Activated naive CD8-positive, alpha-beta T cell treated with anti-CD3 and anti-CD28 coated beads, Interleukin-2, amount 10 ng/mL, durations not matched to agents 7 days and 5 days (primary cell): Measurements from ENCODE around the gene ABHD14A. TPM values are rescaled to one million over a fixed set of nuclear protein-coding genes. Genes with fewer than 3 reads are reported as not detected.
A peak's percentile ranks its signal among the peaks of the same experiment; 100 is the strongest.

Experiments
- ATAC-seq: fragments of 150-1000 bp; cut with Tn5 transposase; one replicate; pipeline ENCODE4 v1.10.0; 2021; ENCODE audit warnings: low read depth, moderate library complexity
- POLR2A ChIA-PET: fragments of 350-600 bp; sonication (Branson Sonifier 250); formaldehyde crosslinking; loops from one replicate; lab custom pipeline; 2021; ENCODE audit warnings: antibody characterized with exemption; lab: Charles Lee
- DNase-seq: peaks from one replicate; pipeline ENCODE4 v3.0.0; 2021
- H3K27ac Mint-ChIP-seq: one replicate; pipeline ENCODE4 v1.8.0; 2022; ENCODE audit warnings: mild to moderate bottlenecking, mixed read lengths
- H3K27me3 Mint-ChIP-seq: one replicate; pipeline ENCODE4 v1.8.0; 2022; ENCODE audit warnings: mild to moderate bottlenecking, moderate library complexity, mixed read lengths
- H3K36me3 Mint-ChIP-seq: one replicate; pipeline ENCODE4 v1.8.0; 2021; ENCODE audit warnings: mild to moderate bottlenecking, mixed read lengths
- H3K4me1 Mint-ChIP-seq: one replicate; pipeline ENCODE4 v1.8.0; 2021; ENCODE audit warnings: mixed read lengths
- H3K4me3 Mint-ChIP-seq: one replicate; pipeline ENCODE4 v1.8.0; 2022; ENCODE audit warnings: mild to moderate bottlenecking, moderate library complexity, mixed read lengths
- H3K9me3 Mint-ChIP-seq: one replicate; pipeline ENCODE4 v1.8.0; 2021; ENCODE audit warnings: mixed read lengths
- total RNA-seq, 2 experiments: library from RNA; stranded (reverse); gene quantifications; one replicate each; pipeline ENCODE4 v1.2.3, GENCODE V29; 2021

Gene ABHD14A
- total RNA-seq, 2 experiments from 2014 or later = 11.3 to 15.9 TPM

- no peak for DNase-seq
- ATAC-seq = no peak
- H3K4me3 Mint-ChIP-seq = no peak overlapping the region
- H3K36me3 Mint-ChIP-seq = no peaks in the 10 kb centered on the region
- no peaks in the 10 kb centered on the region for H3K27me3 Mint-ChIP-seq
- peaks cover 2% of the 10 kb centered on the region for H3K4me1 Mint-ChIP-seq
- H3K9me3 Mint-ChIP-seq = no peaks in the 10 kb centered on the region
- no peak overlapping the region for H3K27ac Mint-ChIP-seq
- POLR2A ChIA-PET = no interaction called here
Observed at GRCh38 chr3:52019352-52020080, 44.7 kb downstream of the ABHD14A start.

- H3K27me3 Mint-ChIP-seq = no peaks in the 10 kb centered on the region
- H3K4me1 Mint-ChIP-seq = peaks cover 2% of the 10 kb centered on the region
- ATAC-seq (no peak), DNase-seq (no peak)
- peak overlapping the region; percentile 30 for H3K27ac Mint-ChIP-seq
- no peaks in the 10 kb centered on the region for H3K9me3 Mint-ChIP-seq
- POLR2A ChIA-PET = no interaction called here
- no peak overlapping the region for H3K4me3 Mint-ChIP-seq
- no peaks in the 10 kb centered on the region for H3K36me3 Mint-ChIP-seq
Observed at GRCh38 chr3:52020796-52021195, 45.9 kb downstream of the ABHD14A start.

- no peaks in the 10 kb centered on the region for H3K9me3 Mint-ChIP-seq
- H3K4me3 Mint-ChIP-seq = no peak overlapping the region
- DNase-seq (no peak), ATAC-seq (no peak)
- H3K27me3 Mint-ChIP-seq = no peaks in the 10 kb centered on the region
- H3K27ac Mint-ChIP-seq = no peak overlapping the region
- POLR2A ChIA-PET = no interaction called here
- H3K36me3 Mint-ChIP-seq = no peaks in the 10 kb centered on the region
- peaks cover 2% of the 10 kb centered on the region for H3K4me1 Mint-ChIP-seq
Observed at GRCh38 chr3:52021489-52022268, 46.8 kb downstream of the ABHD14A start.

GRCh38 chr3:52022323-52023100 lies 47.6 kb downstream of the ABHD14A start:
- Mint-ChIP-seq H3K4me1 (peaks cover 2% of the 10 kb centered on the region), H3K27me3 (no peaks in the 10 kb centered on the region), H3K27ac (no peak overlapping the region), H3K9me3 (no peaks in the 10 kb centered on the region), H3K36me3 (no peaks in the 10 kb centered on the region), H3K4me3 (no peak overlapping the region)
- POLR2A ChIA-PET = no interaction called here
- DNase-seq = no peak
- ATAC-seq = no peak

GRCh38 chr3:52023101-52023770 lies 48.4 kb downstream of the ABHD14A start:
- no peak overlapping the region for H3K27ac Mint-ChIP-seq
- H3K4me1 Mint-ChIP-seq = peaks cover 2% of the 10 kb centered on the region
- POLR2A ChIA-PET = no interaction called here
- H3K9me3 Mint-ChIP-seq = no peaks in the 10 kb centered on the region
- DNase-seq (no peak), ATAC-seq (no peak)
- no peaks in the 10 kb centered on the region for H3K27me3 Mint-ChIP-seq
- no peak overlapping the region for H3K4me3 Mint-ChIP-seq
- no peaks in the 10 kb centered on the region for H3K36me3 Mint-ChIP-seq

- POLR2A ChIA-PET = no interaction called here
- no peak for DNase-seq
- Mint-ChIP-seq H3K27me3 (no peaks in the 10 kb centered on the region), H3K36me3 (no peaks in the 10 kb centered on the region), H3K9me3 (no peaks in the 10 kb centered on the region), H3K27ac (no peak overlapping the region), H3K4me3 (no peak overlapping the region), H3K4me1 (peaks cover 2% of the 10 kb centered on the region)
- ATAC-seq = no peak
Observed at GRCh38 chr3:52023860-52024764, 49.2 kb downstream of the ABHD14A start.

GRCh38 chr3:52024765-52025452 lies 50.0 kb downstream of the ABHD14A start:
- POLR2A ChIA-PET = no interaction called here
- no peak for DNase-seq
- no peak overlapping the region for H3K27ac Mint-ChIP-seq
- no peaks in the 10 kb centered on the region for H3K27me3 Mint-ChIP-seq
- H3K4me3 Mint-ChIP-seq = no peak overlapping the region
- peaks cover 2% of the 10 kb centered on the region for H3K4me1 Mint-ChIP-seq
- no peaks in the 10 kb centered on the region for H3K9me3 Mint-ChIP-seq
- no peaks in the 10 kb centered on the region for H3K36me3 Mint-ChIP-seq
- no peak for ATAC-seq

GRCh38 chr3:52025453-52025852 lies 50.6 kb downstream of the ABHD14A start:
- H3K27ac Mint-ChIP-seq = no peak overlapping the region
- ATAC-seq (no peak), DNase-seq (no peak)
- no peaks in the 10 kb centered on the region for H3K36me3 Mint-ChIP-seq
- H3K4me3 Mint-ChIP-seq = no peak overlapping the region
- no peaks in the 10 kb centered on the region for H3K9me3 Mint-ChIP-seq
- no peaks in the 10 kb centered on the region for H3K27me3 Mint-ChIP-seq
- POLR2A ChIA-PET = no interaction called here
- peaks cover 2% of the 10 kb centered on the region for H3K4me1 Mint-ChIP-seq

GRCh38 chr3:52026041-52026440 lies 51.2 kb downstream of the ABHD14A start:
- POLR2A ChIA-PET = no interaction called here
- Mint-ChIP-seq H3K27ac (no peak overlapping the region), H3K9me3 (no peaks in the 10 kb centered on the region), H3K4me1 (peaks cover 2% of the 10 kb centered on the region), H3K36me3 (no peaks in the 10 kb centered on the region), H3K27me3 (no peaks in the 10 kb centered on the region), H3K4me3 (no peak overlapping the region)
- DNase-seq (no peak), ATAC-seq (no peak)

GRCh38 chr3:52028572-52028971 lies 53.7 kb downstream of the ABHD14A start:
- POLR2A ChIA-PET = no interaction called here
- H3K36me3 Mint-ChIP-seq = no peaks in the 10 kb centered on the region
- H3K9me3 Mint-ChIP-seq = no peaks in the 10 kb centered on the region
- peaks cover 2% of the 10 kb centered on the region for H3K4me1 Mint-ChIP-seq
- H3K27ac Mint-ChIP-seq = no peak overlapping the region
- DNase-seq = no peak
- no peak for ATAC-seq
- H3K27me3 Mint-ChIP-seq = no peaks in the 10 kb centered on the region
- H3K4me3 Mint-ChIP-seq = no peak overlapping the region

- Mint-ChIP-seq H3K4me1 (peaks cover 2% of the 10 kb centered on the region), H3K9me3 (no peaks in the 10 kb centered on the region), H3K27me3 (no peaks in the 10 kb centered on the region), H3K4me3 (no peak overlapping the region), H3K36me3 (no peaks in the 10 kb centered on the region), H3K27ac (no peak overlapping the region)
- ATAC-seq (no peak), DNase-seq (no peak)
- POLR2A ChIA-PET = no interaction called here
Observed at GRCh38 chr3:52029053-52029452, 54.2 kb downstream of the ABHD14A start.

- H3K27ac Mint-ChIP-seq = no peak overlapping the region
- no peaks in the 10 kb centered on the region for H3K9me3 Mint-ChIP-seq
- POLR2A ChIA-PET = no interaction called here
- H3K27me3 Mint-ChIP-seq = no peaks in the 10 kb centered on the region
- H3K36me3 Mint-ChIP-seq = no peaks in the 10 kb centered on the region
- H3K4me3 Mint-ChIP-seq = no peak overlapping the region
- ATAC-seq (no peak), DNase-seq (no peak)
- H3K4me1 Mint-ChIP-seq = no peaks in the 10 kb centered on the region
Observed at GRCh38 chr3:52029535-52029934, 54.7 kb downstream of the ABHD14A start.
